CD4-positive, alpha-beta T cell treated with Interleukin-4 for 4 hours (primary cell): ENCODE results near the gene GSAP.
A peak's percentile ranks its signal among the peaks of the same experiment; 100 is the strongest.
"Not testable (repeated sequence)": the region's sequence is repeated elsewhere in the genome, so short reads cannot be mapped to it uniquely, and the experiment has no call there.

Experiments
- DNase-seq: peaks from one replicate; pipeline ENCODE4 v3.0.0-alpha.2; 2020

GSAP gene

DNA sequence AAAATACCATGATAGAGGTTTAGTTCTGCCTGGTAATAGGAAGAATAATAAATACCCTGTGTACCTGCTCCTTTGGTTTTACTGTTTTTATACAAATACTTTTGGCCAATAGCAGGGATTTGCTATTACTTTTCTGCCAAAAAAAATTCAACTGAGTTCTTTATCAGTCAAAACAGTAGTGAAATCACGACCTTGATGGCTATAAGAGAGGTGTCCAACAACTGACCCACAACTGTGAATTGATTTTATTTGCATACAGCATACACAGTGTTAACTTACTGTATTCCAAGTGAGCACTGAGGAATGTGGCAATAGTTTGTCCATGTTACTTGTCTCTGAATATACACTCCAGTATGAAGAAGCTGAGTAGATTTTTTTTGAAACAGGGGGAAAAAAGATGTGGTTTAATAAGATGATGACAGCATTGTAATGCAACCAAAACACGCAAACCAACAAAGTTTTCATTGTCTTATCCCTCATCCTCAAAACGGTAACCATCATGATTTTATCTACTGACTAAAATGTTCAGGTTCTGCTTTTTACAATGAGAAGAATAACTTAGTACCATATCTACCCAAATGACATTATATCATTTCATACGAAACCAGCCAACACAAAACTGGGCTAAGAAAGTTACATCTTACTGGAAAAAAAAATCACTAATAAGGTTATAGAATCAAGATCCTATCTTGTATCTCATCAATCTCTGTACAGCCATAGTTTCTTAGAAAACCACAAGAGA, 63.3 kb downstream of the GSAP start:
- DNase-seq = peak; percentile 25

DNA sequence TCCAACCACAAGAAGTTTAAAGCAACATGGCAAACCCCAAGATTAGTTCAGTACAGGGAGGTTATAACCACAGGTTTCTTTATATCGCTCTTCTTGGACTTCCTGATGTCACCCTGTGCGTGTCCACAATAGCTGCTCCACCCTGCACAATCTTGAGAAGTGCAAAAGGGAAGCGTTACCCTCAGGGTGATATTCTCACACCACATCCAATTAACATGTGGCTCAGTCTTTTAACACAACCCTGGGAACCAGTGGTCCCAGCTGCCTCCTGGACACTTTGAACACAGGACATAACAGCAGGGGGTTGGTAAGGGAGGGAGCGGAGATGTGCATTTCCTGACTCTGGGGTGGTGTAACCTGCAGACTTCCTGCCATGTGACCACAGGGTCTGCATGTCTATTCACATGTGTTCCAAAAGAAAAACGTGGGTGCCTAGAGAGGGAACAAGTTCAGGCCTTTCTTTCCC, 64.6 kb downstream of the GSAP start:
- peak; percentile 73 for DNase-seq

DNA sequence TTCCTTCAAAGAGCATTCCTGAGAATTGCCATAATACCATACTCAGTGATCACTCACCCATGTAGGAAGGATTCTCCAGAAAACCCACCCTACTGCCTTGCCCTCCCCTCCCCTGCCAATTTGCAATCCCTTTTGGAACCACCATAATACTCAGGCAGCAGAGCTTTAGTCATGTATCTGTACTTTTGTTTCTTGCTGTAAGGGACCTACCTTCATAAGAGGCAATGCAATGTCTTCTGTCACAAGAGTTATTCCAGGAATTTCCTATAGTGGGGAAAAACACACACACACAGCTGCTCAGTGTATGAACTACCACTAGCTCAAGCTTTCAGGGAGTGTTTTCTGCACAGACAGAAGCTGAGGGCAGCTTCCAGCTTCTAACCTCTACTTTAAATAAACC, 67.0 kb downstream of the GSAP start:
- no peak for DNase-seq

DNA sequence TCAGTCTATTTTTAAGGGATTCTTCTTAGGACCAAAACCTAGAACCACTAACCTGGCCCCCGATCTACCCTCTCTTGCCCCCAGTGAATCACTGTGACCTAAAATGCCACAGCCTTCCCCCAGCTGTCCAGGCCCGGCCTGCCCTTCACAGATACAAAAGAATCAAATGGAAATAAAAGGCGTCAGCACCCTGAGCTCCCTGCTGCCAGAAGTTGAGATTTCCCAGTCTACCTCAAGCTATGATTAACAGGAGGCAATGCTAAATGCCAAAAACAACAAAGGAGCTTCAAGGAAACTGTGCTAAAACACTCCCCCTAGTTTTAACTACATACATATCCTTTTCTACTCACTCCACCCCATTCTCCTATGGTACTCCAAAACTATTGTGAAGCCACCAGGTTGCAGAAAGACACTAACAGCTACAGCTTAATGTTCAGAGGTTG, 67.8 kb downstream of the GSAP start:
- no peak for DNase-seq

DNA sequence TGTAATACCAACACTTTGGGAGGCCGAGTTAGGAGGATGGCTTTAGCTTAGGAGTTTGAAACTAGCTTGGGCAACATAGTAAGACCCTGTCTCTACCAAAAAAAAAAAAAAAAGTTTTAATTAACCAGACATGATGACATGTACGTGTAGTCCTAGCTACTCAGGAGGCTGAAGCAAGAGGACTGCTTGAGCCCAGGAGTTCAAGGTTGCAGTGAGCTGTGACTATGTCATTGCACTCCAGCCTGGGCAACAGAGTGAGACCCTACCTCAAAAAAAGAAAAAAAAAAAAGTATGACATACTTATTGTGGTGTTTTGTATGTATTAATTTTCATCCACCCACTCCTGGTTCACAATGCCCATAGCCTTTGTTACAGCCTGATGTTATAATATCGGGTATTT, 69.7 kb downstream of the GSAP start:
- no peak for DNase-seq

DNA sequence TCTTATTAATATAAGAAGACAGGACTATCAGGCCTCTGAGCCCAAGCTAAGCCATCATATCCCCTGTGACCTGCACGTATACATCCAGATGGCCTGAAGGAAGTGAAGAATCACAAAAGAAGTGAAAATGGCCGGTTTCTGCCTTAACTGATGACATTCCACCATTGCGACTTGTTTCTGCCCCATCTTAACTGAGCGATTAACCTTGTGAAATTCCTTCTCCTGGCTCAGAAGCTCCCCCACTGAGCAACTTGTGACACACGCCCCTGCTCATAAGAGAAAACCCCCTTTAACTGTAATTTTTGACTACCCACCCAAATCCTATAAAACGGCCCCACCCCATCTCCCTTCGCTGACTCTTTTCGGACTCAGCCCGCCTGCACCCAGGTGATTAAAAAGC, 70.7 kb downstream of the GSAP start:
- DNase-seq = not testable (repeated sequence)

DNA sequence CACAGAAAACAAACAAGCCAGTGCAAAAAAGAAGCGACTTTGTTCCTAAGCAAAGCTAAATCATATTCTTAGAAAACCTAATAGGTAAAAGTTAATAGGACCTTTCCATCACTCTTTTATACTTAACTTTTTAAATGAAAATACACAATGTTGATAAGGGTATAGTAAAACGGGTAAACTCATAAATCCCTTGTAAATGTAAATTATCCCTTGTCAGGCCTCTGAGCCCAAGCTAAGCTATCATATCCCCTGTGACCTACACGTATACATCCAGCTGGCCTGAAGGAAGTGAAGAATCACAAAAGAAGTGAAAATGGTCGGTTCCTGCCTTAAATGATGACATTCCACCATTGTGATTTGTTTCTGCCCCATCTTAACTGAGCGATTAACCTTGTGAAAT, 76.4 kb downstream of the GSAP start:
- DNase-seq = no peak

DNA sequence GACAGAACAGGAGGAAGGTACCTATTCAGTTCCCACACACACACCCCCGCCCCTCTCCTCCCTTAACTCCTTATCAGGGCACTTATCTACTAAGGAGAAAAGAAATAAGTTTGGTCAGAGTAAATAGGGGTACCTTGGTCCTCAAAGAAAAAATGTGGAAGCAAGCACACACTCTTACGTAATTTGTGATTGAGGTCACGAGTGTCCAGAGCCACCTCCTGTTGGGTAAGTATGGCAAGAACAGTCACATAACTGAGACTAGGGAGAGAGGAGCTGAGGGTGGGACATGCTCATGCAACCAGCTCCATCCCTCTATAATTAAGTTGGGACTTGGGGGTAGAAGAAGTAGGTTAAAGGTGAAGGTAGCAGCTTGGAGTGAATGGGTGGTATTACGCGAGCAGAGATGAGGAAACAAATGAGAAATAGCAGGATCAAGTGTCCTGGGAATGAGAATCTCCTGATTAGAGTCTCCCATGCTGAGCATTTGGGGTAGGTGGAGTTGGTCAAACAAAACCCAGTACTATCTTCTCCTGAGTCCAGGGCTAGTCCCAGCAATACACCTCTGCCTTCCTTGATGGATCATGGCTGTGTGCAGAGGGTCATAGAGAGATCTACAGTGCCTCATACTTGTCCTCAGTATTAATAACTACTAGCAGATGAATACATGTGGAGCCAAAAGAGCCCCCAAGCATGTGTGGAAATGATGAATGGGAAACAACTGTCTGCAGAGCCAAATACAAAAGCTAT, 77.1 kb downstream of the GSAP start:
- no peak for DNase-seq

DNA sequence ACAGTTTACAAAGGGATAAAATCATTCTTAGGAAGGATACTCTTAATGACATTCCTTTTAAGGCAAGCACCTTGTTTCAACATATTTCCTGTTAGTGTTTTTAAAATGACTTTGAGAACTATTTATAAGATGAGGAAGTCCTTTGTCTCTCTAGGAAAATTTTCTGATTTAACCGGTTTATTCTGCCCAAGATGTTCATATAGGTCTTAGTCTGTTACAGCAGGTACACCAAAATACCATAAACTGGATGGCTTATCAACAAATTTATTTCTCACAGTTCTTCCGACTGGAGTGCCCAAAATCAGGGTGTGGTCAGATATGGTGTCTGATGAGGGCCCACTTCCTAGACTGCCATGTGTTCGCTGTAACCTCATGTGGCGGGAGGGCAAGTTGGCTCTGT, 77.9 kb downstream of the GSAP start:
- no peak for DNase-seq

DNA sequence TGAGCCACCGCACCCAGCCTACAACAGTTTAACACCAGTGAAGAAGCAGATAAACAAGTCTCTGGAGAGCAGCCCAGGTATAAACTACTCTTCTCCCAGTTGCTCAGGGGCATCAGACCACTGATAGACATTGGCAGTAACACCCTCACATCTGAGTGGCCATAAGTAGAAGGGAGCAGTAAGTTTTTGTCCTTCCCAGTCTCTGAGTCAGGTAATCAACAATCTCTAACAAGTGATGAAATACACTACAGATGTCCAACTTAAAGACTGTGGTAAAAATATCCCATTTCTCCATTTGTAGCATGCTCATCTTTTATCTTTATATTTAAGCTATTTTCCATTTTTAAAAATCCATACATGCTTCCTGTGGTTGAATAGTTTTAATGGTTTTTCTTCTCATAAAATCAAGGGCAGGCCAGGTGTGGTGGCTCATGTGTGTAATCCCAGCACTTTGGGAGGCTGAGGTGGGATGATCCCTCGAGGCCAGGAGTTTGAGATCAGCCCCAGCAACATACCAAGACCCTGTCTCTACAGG, 78.6 kb downstream of the GSAP start:
- DNase-seq = no peak

DNA sequence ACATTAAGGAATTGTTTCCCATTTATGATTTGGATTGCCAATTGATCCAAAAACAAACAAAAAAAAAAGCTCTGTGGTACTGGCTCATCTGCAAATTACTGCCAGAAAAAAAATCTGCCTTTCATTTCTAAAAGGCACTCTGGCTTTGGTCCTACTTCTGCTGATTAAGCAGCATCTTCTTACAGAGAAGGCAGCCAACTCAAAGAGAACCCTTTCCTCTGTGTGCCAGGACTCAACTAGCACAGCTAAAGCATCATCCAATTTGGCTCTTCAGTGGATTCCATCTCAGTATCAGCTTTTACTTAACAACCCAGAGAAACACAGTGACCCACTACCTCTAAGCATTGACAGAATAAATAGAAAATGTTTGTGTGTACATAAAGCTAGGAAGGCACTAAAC, 80.6 kb downstream of the GSAP start:
- no peak for DNase-seq

DNA sequence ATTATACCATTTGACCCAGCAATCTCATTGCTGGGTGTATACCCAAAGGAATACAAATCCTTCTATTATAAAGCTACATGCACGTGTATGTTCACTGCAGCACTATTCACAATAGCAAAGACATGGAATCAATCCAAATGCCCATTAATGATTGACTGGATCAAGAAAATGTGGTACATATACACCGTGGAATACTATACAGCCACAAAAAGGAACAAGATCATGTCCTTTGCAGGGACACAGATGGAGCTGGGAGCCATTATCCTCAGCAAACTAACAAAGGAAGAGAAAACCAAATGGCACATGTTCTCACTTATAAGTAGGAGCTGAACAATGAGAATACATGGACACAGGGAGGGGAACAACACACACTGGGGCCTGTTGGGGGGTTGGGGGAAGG, 82.1 kb downstream of the GSAP start:
- not testable (repeated sequence) for DNase-seq

DNA sequence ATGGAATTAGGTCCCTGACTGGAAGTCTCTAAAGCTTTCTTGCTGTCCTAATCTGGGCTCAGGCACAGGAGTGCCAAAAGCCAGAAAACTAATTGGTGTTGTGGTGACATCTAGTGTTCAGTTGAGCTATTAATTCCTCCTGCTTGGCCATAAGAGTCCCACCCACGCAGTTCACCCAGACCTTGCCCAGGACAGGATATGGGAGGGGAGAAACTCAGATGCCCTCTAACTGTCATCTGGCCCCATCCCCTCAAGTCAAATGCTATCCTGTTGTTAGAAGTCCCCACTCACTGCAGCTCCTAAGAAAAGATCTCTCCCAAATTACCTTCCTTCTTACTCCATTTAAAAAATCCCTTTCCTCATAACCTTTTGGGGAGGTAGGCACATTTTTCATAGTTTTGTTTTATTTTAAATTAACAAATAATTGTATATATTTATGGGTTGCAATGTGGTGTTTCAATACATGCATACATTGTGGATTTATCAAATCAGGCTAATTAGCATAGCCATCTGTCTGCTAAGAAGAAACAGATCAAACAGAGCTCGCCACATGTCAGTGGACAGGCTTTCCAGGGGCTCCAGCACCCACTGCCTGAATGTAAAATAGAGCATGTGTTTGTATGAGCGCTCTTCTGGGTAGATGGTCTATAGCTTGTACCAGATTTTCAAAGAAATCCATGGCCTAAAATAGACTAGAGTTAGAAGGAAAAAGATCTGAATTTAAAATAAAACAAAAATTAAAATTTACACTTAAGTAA, 84.0 kb downstream of the GSAP start:
- DNase-seq = peak; percentile 71

DNA sequence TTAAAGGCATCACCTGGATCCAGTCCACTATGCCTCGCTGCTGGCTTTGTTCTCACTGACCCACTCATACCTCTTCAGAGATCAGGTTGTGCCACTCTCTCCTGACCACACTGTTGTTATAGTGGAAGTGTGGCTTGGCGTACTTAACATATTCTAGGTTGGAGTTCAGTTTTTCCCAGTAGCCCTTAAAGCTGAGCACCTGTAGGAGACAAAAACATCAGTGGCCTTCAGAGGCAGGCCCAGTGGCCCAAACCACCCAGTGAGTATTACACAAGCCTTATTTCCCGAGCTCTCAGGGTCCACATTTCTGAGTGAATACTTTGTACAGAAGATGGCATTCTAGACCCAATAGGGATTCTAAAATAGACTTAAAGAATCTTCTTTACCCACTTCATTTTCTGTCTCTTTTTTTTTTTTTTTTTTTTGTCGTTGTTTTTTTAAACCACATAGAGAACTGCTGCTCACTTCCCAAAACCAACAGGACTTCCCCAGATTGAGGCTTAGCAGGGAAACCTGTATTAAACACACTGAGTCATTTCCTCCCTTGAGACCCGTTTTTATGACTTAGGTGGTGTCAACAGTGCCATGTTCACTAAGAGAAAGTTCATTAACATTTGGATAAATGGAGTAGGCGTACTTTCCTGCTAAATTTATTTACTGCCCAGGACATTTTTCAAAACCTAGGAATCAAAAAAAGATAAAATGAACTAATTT, 85.8 kb downstream of the GSAP start:
- peak; percentile 50 for DNase-seq

DNA sequence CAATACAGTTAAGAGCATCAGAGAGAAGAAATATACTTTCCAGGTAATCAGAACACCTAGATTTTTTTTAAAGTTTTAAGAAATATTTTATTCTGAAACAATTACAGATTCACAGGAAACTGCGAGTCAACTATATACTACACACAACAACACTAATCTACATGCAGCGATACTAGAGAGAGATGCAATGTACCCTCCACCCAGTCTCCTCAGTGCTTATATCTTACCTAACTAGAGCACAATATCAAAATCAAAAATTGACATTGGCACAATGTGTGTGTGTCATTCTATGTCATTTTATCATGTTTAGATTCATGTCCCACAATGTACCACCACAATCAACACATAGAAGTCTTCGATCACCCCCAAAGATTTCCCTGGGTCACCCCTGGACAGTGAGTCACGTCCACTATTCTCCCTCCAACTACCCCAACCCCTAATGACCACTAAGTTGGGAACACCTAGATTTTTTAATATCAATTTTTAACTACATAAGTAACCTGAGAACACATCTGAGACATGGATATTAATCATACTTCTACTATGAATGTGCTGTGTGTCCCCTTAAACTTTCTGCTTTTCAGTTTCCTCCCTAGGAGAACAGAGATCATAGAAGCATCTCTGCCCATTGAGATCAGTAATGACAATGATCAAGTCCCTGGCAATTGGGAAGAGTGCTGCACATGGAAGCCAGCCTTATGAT, 86.5 kb downstream of the GSAP start:
- DNase-seq = no peak

DNA sequence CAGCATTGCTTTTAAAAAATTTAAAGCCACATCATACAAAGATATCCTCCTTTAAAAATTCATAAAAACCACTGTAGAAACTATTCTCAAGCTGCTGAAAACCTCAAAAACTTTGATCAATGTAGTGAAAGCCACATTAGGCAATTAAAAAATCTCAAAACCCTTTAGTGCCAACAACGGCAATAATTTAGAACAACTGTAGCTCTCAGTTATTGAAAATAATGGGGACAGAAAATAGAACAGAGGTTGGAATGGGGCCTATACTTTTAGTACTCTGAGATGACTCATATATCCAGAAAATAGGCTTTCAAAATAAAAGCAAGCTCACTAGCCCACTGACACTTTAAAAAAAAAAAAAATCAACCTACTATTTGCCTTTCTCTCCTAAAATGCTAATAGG, 87.5 kb downstream of the GSAP start:
- DNase-seq = no peak

DNA sequence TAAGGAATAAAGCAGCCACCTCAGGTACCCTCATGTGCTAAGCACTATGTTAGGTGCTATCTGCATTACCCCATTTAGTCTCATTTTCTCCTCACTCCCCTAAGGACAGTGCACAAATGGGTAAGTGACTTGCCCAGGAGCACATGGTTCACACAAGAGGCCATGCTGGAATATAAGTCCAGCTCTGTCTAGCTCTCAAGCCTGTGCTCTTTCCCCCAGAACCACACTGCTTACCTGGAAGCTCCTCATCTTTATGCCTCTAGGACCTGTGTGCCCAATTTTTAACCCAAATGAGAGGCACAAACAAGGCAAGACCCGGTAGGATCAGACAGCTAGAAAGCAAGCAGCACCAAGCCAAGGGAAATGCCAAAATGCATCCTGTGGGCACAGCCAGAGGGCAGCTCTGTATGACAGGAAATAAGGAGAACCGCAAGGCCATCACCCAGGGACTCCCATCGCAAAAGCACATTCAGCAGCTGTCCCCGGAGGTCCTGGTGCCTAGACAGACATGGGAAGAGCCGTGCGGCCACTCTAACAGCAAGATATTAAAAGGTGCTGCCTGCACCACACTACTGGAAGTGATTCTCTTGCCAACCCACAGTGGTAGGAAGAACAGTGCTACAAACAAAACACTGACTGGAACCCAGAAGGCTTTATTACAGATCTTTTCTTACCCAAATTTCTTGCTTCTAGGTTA, 88.1 kb downstream of the GSAP start:
- DNase-seq = peak; percentile 26

DNA sequence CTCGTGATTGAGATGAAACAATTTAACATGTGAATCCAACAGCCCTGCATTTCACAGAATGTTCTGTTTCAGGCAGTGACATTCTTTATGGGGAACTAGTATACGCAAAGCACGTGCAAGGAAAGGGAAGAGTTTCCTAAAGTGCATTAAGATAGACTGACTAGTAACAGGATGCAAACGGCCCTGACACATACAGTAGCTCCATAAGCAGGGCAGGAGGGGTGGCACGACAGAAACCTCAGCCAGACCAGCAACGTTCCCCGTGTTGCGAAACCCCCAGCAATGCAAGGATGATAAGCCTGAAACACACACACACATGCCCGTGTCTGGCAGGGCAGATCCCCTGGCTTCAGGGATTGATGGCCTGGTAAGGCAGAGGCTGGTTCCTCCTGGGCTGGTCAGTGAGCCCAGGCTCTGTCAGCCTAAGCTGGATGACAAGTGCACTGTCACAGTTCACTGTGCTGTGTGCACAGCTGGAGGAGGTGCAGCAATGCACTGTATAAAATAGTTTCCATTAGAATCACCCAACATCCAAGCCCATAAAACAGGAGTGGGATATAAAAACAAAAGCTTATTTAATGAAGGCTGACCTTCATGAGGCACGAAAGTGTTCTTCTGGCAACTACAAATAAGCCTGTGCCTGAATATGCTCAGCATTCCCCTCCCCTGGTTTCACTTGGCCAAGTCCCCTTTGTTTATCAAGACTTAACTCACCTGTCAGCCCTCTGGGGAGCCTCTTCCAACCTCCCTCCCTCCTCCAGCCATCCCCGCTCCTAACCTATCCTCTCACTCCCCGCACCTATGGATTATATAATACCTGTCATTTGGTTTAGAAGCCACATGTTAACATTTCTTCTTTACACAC, 88.8 kb downstream of the GSAP start:
- no peak for DNase-seq

DNA sequence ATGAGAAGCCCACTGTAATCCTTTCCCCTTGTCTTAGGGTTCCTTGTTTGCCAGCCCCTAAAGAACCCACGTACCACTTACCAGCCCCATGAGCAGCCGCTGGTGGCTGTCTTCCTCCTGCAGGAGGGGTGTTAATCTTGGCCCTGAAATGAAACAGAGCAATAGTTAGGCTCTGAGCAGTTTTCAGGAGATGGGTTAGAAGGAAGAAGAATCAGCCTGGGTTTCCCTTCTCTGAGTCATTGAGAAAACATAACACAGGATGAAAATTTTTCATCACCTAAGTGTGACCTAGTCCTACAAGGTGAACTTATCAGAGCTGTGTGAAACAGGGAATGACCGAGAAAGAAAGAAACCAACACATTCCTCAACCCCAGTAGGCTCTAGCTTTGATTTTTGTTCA, 90.0 kb downstream of the GSAP start:
- no peak for DNase-seq

DNA sequence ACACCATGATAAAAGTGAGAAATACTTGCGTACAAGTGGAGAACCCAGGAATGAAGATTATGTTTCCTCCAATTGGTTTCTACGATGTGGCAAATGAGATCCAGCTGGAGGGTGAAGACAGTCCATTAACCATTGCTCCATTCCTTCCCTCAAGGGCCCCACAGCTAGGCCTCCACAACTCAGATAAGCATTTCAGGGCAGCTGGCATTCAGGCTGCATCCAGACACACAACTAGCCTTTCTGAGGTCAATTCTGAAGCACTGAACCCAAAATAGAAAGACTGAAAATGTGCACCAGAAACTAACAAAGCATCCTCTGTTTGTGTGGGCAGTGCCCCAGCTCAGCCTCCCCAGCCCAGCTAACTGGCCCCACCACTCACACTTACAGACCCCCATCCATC, 94.8 kb downstream of the GSAP start:
- no peak for DNase-seq
